D721Med (cell line): ENCODE results near the gene TEP1.

Experiments used
- DNase-seq: peaks from one replicate; pipeline ENCODE4 v3.0.0; 2011; ENCODE audit warnings: low spot score; ENCODE audit not compliant: insufficient read length
- FAIRE-seq: peaks from 2 replicates; lab custom pipeline; 2011; peaks lifted over from hg19 to GRCh38; lab: Jason Lieb, UNC
- TF ChIP-seq, protein P1 (sequence below): IDR thresholded peaks from 2 replicates; pipeline ENCODE4 v1.5.1; 2012; ENCODE audit warnings: mild to moderate bottlenecking, control low read depth; ENCODE audit not compliant: insufficient read depth; ENCODE audit errors: missing control alignments

Gene TEP1

DNA sequence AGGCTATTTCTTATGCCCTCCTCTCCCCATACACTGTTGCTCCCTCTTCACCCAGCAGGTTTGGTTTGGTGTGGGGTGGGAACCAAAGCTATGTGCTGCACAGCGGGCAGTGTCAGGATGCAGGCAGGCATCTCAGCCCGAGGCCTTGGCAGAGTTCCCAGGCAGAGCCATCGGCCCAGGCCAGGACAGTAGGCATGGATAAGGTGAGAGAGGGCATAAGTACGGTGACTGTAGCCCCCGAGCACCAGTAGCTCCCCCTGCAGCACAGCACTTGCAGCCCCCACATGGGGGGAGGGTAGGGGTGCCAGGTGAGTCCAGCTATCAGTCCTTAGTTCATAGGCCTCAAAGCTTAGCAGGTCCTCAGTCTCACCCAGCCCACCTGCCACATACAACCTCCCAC, 15.5 kb upstream of the TEP1 start:
- FAIRE-seq, result no peak

DNA sequence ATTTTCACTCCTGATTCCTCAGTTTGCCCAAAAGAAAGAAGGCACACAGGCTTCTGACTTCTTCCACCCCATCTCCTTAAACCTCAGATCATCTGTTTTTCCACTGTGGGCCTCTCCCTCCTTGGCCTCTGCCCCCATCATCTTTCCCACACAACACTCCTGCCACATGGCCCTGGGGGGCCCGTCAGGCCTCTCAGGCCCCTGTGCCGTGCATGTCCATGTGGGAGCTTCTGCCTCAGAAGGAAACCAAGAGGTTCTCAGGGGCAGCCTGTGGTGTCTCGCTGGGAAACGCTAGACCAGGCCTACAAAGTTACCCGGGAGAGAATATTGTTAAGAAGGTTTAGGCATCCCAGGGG, 14.7 kb upstream of the TEP1 start:
- no peak for FAIRE-seq
- TF ChIP-seq, protein P1, sequence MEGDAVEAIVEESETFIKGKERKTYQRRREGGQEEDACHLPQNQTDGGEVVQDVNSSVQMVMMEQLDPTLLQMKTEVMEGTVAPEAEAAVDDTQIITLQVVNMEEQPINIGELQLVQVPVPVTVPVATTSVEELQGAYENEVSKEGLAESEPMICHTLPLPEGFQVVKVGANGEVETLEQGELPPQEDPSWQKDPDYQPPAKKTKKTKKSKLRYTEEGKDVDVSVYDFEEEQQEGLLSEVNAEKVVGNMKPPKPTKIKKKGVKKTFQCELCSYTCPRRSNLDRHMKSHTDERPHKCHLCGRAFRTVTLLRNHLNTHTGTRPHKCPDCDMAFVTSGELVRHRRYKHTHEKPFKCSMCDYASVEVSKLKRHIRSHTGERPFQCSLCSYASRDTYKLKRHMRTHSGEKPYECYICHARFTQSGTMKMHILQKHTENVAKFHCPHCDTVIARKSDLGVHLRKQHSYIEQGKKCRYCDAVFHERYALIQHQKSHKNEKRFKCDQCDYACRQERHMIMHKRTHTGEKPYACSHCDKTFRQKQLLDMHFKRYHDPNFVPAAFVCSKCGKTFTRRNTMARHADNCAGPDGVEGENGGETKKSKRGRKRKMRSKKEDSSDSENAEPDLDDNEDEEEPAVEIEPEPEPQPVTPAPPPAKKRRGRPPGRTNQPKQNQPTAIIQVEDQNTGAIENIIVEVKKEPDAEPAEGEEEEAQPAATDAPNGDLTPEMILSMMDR, result no peak

More for the DNA sequence above, 15.5 kb upstream of the TEP1 start:
- TF ChIP-seq, protein P1, result no peak
- DNase-seq, result no peak

DNA sequence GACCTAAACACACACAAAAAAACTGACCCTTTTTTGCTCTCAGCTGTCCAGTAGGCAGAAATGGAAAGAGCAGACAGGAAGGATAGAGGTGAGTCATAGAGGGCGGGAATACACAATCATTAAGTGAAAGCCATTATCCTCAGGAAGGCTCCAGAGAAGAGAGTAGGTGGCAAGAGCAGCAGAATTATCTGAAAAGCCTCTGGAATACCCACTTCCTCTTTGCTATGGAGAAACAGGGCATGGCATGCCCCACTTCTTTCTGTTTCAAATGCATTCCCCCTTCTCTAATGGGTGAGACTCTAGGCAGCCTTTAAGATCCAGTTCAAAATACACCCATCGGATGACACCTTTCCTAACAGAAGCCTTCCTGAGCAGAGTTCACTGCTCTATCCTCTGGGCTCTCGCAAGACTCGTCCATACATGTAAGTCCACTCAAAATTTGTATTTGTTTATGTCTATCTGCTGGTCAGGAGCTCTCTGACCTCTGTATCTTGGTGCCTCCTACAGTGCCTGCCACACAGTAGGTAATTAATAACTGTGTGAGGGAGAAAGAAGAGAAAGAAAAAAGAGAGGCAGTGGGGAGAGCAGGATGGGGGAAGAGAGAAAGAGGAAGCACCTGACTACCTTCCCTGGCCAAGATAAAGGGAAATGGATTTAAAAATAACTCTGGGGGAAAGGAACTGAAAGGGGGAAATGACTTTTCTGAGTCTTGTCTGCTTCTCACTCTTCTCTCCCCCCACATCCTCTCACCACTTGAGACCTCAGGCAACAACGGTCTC, 14.1 kb upstream of the TEP1 start:
- FAIRE-seq (no peak), DNase-seq (no peak)
- TF ChIP-seq, protein P1, result no peak

More for the DNA sequence above, 14.7 kb upstream of the TEP1 start:
- no peak for DNase-seq

DNA sequence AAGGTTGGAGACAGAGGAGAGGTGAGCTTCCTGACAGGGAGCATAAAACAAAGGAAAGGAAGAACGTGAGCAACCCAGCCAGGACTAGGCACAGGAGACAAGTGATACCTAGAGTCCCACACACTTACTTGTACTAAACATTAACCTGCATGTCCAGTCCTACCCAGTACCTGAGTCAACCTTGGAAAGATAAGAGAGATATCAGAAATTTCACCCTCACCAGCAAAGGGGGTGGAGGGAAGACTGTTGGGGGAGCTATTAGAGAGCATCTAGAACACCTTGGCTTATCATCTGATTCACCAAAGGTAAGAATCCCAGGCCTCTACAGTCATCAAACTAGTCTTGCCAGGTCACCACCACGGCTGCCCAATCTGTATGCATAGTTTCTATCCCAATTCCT, 11.6 kb upstream of the TEP1 start:
- TF ChIP-seq, protein P1, result no peak
- no peak for FAIRE-seq

DNA sequence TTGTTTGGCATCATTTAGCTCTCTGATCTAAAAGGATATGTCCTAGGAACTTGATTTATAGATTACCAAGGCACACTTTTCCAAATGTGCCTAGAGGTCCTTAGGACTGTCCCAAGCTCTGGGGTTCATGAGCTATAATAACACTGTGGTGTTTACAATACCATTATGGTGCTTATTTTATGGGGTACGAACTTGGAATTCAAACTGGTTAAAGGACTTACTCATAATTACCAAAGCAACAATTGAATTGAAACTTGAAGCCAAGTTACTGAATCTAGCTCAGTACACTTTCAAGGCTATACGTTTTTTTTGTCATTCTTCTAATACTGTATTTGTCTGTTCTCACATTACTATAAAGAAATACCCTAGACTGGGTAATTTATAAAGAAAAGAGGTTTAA, 9.6 kb upstream of the TEP1 start:
- FAIRE-seq (no peak), DNase-seq (no peak)
- TF ChIP-seq, protein P1, result no peak

More for the DNA sequence above, 11.6 kb upstream of the TEP1 start:
- DNase-seq, result no peak

DNA sequence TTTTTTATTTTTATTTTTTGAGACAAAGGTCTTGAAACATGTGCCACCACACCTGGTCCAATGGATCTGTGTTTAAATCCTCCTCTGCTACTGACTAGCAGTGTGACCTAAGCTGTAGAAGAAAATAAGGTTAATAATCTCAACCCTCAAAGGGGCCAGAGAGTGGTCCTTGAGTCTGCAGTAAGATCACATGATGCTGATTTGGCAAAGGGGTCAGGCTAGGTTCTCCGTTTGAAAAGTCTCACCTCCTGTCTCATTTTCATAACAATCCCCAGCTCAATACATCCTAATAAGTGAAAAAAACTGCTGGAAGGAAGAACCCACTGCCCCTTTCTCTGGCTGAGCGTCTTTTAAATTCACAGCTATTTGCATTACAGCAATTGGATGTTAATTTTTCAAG, 8.0 kb upstream of the TEP1 start:
- DNase-seq (no peak), FAIRE-seq (no peak)
- TF ChIP-seq, protein P1, result no peak

DNA sequence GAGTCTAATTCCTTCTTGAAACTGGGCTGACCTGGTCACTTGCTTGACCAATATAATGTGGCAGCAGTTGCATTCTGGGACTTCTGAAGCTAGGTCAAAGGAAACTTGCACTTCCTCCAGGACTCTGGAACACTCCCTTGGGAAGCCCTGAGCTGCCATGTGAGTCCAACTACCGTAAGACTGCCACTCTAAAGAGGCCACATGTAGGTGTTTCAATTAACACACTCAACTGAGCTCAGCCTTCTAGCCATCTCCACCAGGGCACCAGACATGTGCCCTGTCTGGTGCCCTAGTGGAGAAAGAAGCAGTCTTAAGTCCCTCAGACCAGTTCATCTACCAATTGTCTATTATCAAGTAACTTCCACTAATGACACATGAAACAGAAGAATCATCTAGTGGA, 6.1 kb upstream of the TEP1 start:
- TF ChIP-seq, protein P1, result no peak
- no peak for DNase-seq
- FAIRE-seq, result no peak
